ENCODE data around the gene ETFDH.

The ETFDH gene

DNA sequence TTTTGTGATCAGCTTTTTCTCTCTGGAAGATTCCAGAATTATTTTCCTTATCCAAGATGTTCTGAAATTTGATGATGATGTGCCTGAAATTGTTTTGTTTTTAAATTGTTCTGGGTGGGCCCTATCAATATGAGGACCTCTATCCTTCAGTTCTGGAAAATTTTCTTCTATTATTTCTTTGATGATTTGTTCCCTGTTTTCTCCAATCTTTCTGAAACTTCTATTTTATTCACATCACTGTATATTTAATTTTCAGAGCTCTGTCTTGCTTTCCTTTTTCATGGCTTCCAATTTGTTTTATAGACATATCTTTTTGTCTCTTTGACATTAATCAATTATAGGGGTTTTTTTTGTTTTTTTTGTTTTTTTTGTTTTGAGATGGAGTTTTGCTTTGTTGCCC lies 84.5 kb downstream of the ETFDH start:
- DNase-seq = no peak

DNA sequence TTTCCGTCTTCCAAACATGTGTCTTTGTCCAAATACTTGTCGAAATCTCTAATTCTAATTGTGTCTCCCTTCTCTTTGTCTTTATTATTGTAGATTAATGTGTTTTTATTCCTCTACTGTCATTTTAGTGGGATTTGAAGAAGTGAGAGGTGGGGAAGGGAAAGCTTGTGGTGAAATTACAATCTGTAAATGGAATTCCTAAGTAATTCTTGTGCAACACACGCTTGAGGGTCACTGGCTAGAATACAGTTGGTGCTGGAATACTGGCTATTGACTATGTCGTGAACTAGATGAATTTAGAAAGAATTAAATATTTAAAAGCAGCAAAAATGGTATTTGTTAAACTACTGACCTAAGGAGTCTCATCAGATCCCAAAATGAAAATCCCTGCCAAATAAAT lies 86.0 kb downstream of the ETFDH start:
- DNase-seq = no peak

DNA sequence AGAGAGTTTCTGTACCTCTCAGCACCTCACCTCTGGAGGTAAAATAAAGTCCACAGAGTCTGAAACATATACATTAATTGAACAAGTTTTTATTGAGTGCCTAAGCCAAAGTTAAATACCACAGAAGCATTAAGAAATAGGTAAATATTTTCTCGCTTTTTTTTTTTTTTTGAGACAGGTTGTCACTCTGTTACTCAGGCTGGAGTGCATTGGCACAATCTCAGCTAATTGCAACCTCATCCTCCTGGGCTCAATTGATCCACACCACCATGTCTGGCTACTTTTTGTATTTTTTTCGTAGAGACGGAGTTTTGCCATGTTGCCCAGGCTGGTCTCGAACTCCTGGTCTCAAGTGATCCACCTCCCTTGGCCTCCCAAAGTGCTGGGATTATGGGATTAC lies 86.6 kb downstream of the ETFDH start:
- DNase-seq = no peak

Data from SHP77 (cell line).